Liver (tissue), 9 donors: ENCODE results near the gene PARD6B. TPM values are rescaled to one million over a fixed set of nuclear protein-coding genes. Genes with fewer than 3 reads are reported as not detected.

ENCODE experiments used
- DNase-seq: peaks from one replicate; pipeline ENCODE4 v3.0.0-alpha.2; 2017; ENCODE audit warnings: low spot score
- H3K27ac ChIP-seq, 2 donors: one replicate each; pipeline ENCODE4 v1.7.0; 2013; ENCODE audit warnings: inconsistent platforms in 2 of 2, low read length in 2 of 2, control low read depth in 1 of 2, low read depth in 1 of 2, mild to moderate bottlenecking in 1 of 2
- H3K27me3 ChIP-seq, 4 donors: one replicate each; pipeline versions ENCODE4 v1.6.1 to v1.7.0; 2013; ENCODE audit warnings: low read length in 3 of 4, inconsistent platforms in 1 of 4, mild to moderate bottlenecking in 1 of 4, moderate library complexity in 1 of 4; ENCODE audit not compliant: control insufficient read depth in 4 of 4, insufficient read depth in 4 of 4
- H3K36me3 ChIP-seq, 4 donors: one replicate each; pipeline versions ENCODE4 v1.6.1 to v1.7.0; 2013; ENCODE audit warnings: low read length in 3 of 4, mild to moderate bottlenecking in 3 of 4, low read depth in 1 of 4, moderate library complexity in 1 of 4; ENCODE audit not compliant: control insufficient read depth in 4 of 4, insufficient read depth in 3 of 4
- H3K4me1 ChIP-seq, 4 donors: one replicate each; pipeline versions ENCODE4 v1.6.1 to v1.7.0; 2013; ENCODE audit warnings: low read length in 3 of 4, mild to moderate bottlenecking in 3 of 4, moderate library complexity in 1 of 4; ENCODE audit not compliant: control insufficient read depth in 4 of 4, insufficient read depth in 4 of 4
- H3K4me3 ChIP-seq, 3 donors: one replicate each; pipeline versions ENCODE4 v1.6.1 to v1.7.0; 2013; ENCODE audit warnings: low read length in 3 of 3, control low read depth in 1 of 3, low read depth in 1 of 3, mild to moderate bottlenecking in 1 of 3
- H3K9ac ChIP-seq, 2 donors: one replicate each; pipeline ENCODE4 v1.7.0; 2013; ENCODE audit warnings: low read length in 2 of 2, mild to moderate bottlenecking in 2 of 2, moderate library complexity in 2 of 2, control low read depth in 1 of 2, low read depth in 1 of 2
- H3K9me3 ChIP-seq, 4 donors: one replicate each; pipeline versions ENCODE4 v1.6.1 to v1.7.0; 2013; ENCODE audit warnings: low read length in 3 of 4; ENCODE audit not compliant: control insufficient read depth in 4 of 4
- EGR1 ChIP-seq, 2 donors: IDR thresholded peaks; 2 replicates each; pipeline ENCODE4 v1.6.1; 2016 to 2018; ENCODE audit warnings: antibody characterized with exemption in 2 of 2, low read depth in 2 of 2
- FOXA1 ChIP-seq: IDR thresholded peaks from 2 replicates; pipeline ENCODE4 v1.6.1; 2016; ENCODE audit warnings: antibody characterized with exemption
- FOXA2 ChIP-seq: IDR thresholded peaks from 2 replicates; pipeline ENCODE4 v1.6.1; 2016; ENCODE audit warnings: antibody characterized with exemption
- GABPA ChIP-seq, 2 donors: IDR thresholded peaks in 1 of 2; conservative IDR thresholded peaks in 1 of 2; 2 replicates each; pipeline ENCODE4 v1.6.1; 2016; ENCODE audit warnings: antibody characterized with exemption in 2 of 2, mild to moderate bottlenecking in 1 of 2, moderate library complexity in 1 of 2
- HNF4A ChIP-seq, 2 donors: conservative IDR thresholded peaks; 2 replicates each; pipeline ENCODE4 v1.6.1; 2016; ENCODE audit warnings: antibody characterized with exemption in 2 of 2, mild to moderate bottlenecking in 2 of 2
- HNF4G ChIP-seq: IDR thresholded peaks from 2 replicates; pipeline ENCODE4 v1.6.1; 2016; ENCODE audit warnings: antibody characterized with exemption
- JUND ChIP-seq, 2 donors: IDR thresholded peaks; 2 replicates each; pipeline ENCODE4 v1.6.1; 2016; ENCODE audit warnings: antibody characterized with exemption in 2 of 2
- NR2F2 ChIP-seq: IDR thresholded peaks from 2 replicates; pipeline ENCODE4 v1.6.1; 2016; ENCODE audit warnings: antibody characterized with exemption
- RAD21 ChIP-seq, 2 donors: IDR thresholded peaks; 2 replicates each; pipeline ENCODE4 v1.6.1; 2016; ENCODE audit warnings: antibody characterized with exemption in 2 of 2, mild to moderate bottlenecking in 2 of 2
- RXRA ChIP-seq, 2 donors: IDR thresholded peaks; 2 replicates each; pipeline ENCODE4 v1.6.1; 2017 to 2018; ENCODE audit warnings: antibody characterized with exemption in 2 of 2, mild to moderate bottlenecking in 1 of 2
- SP1 ChIP-seq: IDR thresholded peaks from 2 replicates; pipeline ENCODE4 v1.6.1; 2018; ENCODE audit warnings: antibody characterized with exemption, mild to moderate bottlenecking
- TAF1 ChIP-seq: conservative IDR thresholded peaks from 2 replicates; pipeline ENCODE4 v1.6.1; 2016; ENCODE audit warnings: antibody characterized with exemption, mild to moderate bottlenecking
- YY1 ChIP-seq: IDR thresholded peaks from 2 replicates; pipeline ENCODE4 v1.6.1; 2016; ENCODE audit warnings: antibody characterized with exemption, mild to moderate bottlenecking
- WGBS: extraction: QIAGEN DNeasy Blood & Tissue Kit; methylation state at CpG from one replicate; pipeline ENCODE4 v1.1.7; 2013; 5-methylcytosine and 5-hydroxymethylcytosine counted together
- polyA plus RNA-seq, 2 donors: library from polyadenylated mRNA; stranded (reverse) in 1 of 2; unstranded in 1 of 2; fragments of 200-250 nt in 1 of 2; fragments of >200 nt in 1 of 2; fragmentation: Nextera tagmentation in 1 of 2; extraction: Ambion mirVana in 1 of 2; gene quantifications; one replicate each; pipeline versions ENCODE4 v1.2.1 to v1.2.3, GENCODE V29; 2013 to 2015
- total RNA-seq, 2 donors: library from RNA; depleted of rRNA; stranded (reverse); fragments of >200 nt; gene quantifications; one replicate each; pipeline ENCODE4 v1.2.3, GENCODE V29; 2014
- TF ChIP-seq, protein P1 (sequence below): IDR thresholded peaks from 2 replicates; pipeline ENCODE4 v1.6.1; 2016; ENCODE audit warnings: antibody characterized with exemption
- TF ChIP-seq, protein P2 (sequence below): IDR thresholded peaks from 2 replicates; pipeline ENCODE4 v1.6.1; 2016; ENCODE audit warnings: antibody characterized with exemption, mild to moderate bottlenecking
- TF ChIP-seq, protein P3 (sequence below): IDR thresholded peaks from 2 replicates; pipeline ENCODE4 v1.6.1; 2016; ENCODE audit warnings: antibody characterized with exemption
- TF ChIP-seq, protein P4 (sequence below): IDR thresholded peaks from 2 replicates; pipeline ENCODE4 v1.6.1; 2016; ENCODE audit warnings: antibody characterized with exemption
- TF ChIP-seq, protein P5 (sequence below): fragments of 150-350 bp; IDR thresholded peaks from 2 replicates; pipeline ENCODE4 v1.5.1; 2017; ENCODE audit warnings: improper control_type of control experiment, low read depth, low read length; ENCODE audit not compliant: missing input control
- donor health status: healthy.
- donor health status: healthy.
- donor health status: healthy.
- donor health status: healthy.
- donor health status: healthy.

Gene PARD6B
- total and polyA plus RNA-seq, 4 donors: 1.2 to 8.8 (median 5.9) TPM

DNA sequence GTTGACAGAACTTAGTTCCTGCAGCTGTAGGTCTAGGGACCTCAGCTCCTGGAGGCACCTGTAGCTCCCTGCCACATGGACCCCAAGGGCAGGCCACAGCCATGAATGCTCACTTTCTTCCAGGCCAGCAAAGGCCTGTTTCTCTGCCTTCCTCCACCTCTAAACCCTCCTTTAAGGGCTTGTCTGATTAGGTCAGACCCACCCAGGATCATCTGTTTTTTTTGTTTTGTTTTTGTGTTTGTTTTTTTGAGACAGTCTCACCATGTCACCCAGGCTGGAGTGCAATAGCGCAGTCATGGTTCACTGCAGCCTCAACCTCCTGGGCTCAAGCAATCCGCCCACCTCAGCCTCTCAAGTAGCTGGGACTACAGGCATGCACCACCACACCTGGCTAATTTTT lies 52.0 kb downstream of the PARD6B start:
- Histone ChIP-seq H3K27me3 (no peaks in the 10 kb centered on the region), H3K36me3 (no peaks in the 10 kb centered on the region), H3K4me3 (no peak overlapping the region), H3K27ac (no peak overlapping the region), H3K9ac (no peak overlapping the region), H3K4me1 (peaks cover 0 to 5% (median 3%) of the 10 kb centered on the region in 4 donors), H3K9me3 (no peaks in the 10 kb centered on the region)
- no peak for DNase-seq
- TF ChIP-seq FOXA1 (no peak), SP1 (no peak), JUND (IDR thresholded peaks at IDR 0.05) (no peak), EGR1 (IDR thresholded peaks at IDR 0.05; ENCODE audit: low read depth in 2 of 2) (no peak), RAD21 (IDR thresholded peaks at IDR 0.05) (no peak), FOXA2 (no peak), GABPA (IDR thresholded peaks at IDR 0.05 in 1 of 2, conservative IDR thresholded peaks at IDR 0.05 in 1 of 2) (no peak), TAF1 (no peak), RXRA (IDR thresholded peaks at IDR 0.05) (no peak), HNF4G (no peak), HNF4A (conservative IDR thresholded peaks at IDR 0.05) (no peak), NR2F2 (no peak), YY1 (no peak)
- TF ChIP-seq, protein P1, sequence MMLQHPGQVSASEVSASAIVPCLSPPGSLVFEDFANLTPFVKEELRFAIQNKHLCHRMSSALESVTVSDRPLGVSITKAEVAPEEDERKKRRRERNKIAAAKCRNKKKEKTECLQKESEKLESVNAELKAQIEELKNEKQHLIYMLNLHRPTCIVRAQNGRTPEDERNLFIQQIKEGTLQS: no peak
- TF ChIP-seq, protein P2, sequence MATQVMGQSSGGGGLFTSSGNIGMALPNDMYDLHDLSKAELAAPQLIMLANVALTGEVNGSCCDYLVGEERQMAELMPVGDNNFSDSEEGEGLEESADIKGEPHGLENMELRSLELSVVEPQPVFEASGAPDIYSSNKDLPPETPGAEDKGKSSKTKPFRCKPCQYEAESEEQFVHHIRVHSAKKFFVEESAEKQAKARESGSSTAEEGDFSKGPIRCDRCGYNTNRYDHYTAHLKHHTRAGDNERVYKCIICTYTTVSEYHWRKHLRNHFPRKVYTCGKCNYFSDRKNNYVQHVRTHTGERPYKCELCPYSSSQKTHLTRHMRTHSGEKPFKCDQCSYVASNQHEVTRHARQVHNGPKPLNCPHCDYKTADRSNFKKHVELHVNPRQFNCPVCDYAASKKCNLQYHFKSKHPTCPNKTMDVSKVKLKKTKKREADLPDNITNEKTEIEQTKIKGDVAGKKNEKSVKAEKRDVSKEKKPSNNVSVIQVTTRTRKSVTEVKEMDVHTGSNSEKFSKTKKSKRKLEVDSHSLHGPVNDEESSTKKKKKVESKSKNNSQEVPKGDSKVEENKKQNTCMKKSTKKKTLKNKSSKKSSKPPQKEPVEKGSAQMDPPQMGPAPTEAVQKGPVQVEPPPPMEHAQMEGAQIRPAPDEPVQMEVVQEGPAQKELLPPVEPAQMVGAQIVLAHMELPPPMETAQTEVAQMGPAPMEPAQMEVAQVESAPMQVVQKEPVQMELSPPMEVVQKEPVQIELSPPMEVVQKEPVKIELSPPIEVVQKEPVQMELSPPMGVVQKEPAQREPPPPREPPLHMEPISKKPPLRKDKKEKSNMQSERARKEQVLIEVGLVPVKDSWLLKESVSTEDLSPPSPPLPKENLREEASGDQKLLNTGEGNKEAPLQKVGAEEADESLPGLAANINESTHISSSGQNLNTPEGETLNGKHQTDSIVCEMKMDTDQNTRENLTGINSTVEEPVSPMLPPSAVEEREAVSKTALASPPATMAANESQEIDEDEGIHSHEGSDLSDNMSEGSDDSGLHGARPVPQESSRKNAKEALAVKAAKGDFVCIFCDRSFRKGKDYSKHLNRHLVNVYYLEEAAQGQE: no peak
- TF ChIP-seq, protein P3, sequence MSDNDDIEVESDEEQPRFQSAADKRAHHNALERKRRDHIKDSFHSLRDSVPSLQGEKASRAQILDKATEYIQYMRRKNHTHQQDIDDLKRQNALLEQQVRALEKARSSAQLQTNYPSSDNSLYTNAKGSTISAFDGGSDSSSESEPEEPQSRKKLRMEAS: no peak
- TF ChIP-seq, protein P4, sequence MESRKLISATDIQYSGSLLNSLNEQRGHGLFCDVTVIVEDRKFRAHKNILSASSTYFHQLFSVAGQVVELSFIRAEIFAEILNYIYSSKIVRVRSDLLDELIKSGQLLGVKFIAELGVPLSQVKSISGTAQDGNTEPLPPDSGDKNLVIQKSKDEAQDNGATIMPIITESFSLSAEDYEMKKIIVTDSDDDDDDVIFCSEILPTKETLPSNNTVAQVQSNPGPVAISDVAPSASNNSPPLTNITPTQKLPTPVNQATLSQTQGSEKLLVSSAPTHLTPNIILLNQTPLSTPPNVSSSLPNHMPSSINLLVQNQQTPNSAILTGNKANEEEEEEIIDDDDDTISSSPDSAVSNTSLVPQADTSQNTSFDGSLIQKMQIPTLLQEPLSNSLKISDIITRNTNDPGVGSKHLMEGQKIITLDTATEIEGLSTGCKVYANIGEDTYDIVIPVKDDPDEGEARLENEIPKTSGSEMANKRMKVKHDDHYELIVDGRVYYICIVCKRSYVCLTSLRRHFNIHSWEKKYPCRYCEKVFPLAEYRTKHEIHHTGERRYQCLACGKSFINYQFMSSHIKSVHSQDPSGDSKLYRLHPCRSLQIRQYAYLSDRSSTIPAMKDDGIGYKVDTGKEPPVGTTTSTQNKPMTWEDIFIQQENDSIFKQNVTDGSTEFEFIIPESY: no peak
- TF ChIP-seq, protein P5, sequence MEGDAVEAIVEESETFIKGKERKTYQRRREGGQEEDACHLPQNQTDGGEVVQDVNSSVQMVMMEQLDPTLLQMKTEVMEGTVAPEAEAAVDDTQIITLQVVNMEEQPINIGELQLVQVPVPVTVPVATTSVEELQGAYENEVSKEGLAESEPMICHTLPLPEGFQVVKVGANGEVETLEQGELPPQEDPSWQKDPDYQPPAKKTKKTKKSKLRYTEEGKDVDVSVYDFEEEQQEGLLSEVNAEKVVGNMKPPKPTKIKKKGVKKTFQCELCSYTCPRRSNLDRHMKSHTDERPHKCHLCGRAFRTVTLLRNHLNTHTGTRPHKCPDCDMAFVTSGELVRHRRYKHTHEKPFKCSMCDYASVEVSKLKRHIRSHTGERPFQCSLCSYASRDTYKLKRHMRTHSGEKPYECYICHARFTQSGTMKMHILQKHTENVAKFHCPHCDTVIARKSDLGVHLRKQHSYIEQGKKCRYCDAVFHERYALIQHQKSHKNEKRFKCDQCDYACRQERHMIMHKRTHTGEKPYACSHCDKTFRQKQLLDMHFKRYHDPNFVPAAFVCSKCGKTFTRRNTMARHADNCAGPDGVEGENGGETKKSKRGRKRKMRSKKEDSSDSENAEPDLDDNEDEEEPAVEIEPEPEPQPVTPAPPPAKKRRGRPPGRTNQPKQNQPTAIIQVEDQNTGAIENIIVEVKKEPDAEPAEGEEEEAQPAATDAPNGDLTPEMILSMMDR: no peak
- 95% methylated on average over 2 of the region's 2 CpGs for WGBS
